ENCODE measurements around the gene GALNT18.

GRCh38 chr11:11237070-11237832 lies 384.6 kb downstream of the GALNT18 start:
- no peak for TF ChIP-seq CTCF (conservative IDR thresholded peaks at IDR 0.05; ENCODE audit: low read length)
- no peak for TF ChIP-seq EZH2phosphoT487 (IDR thresholded peaks at IDR 0.05; ENCODE audit: borderline replicate concordance, low read depth, low read length)

Measured in OCI-LY7 (cell line).